ENCODE measurements around the gene NCMAP. TPM values are rescaled to one million over a fixed set of nuclear protein-coding genes. Genes with fewer than 3 reads are reported as not detected.
A peak's percentile ranks its signal among the peaks of the same experiment; 100 is the strongest.
"Not testable (repeated sequence)": the region's sequence is repeated elsewhere in the genome, so short reads cannot be mapped to it uniquely, and the experiment has no call there.

The NCMAP gene
- total RNA-seq, 2 experiments from 2014 or later = 0.05 TPM; not detected in 1

DNA sequence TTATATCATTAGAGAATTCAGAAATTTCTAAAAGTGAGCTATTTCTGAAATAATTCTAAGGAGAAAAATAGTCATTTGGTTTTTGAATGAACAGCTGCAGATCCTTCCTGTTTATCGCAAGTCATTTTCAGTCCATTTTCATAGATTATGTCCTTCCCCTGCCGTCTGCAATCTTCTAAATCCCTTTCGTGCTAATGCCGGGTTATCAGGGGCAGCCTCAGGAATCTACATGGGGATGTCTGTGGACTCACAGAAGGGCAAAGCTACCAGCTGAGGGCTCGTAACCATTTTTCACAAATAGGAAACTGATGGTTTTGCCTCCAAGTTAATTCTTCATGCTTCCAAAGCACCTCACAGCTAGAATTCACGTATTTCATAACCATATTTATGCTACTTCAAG is 30.3 kb upstream of the NCMAP start:
- Mint-ChIP-seq H3K4me3 (no peak overlapping the region), H3K27ac (peak overlapping the region; percentile 15), H3K27me3 (no peaks in the 10 kb centered on the region), H3K4me1 (peaks cover 66% of the 10 kb centered on the region), H3K9me3 (ENCODE audit: low read depth) (no peaks in the 10 kb centered on the region), H3K36me3 (ENCODE audit: low read depth) (peaks cover 32% of the 10 kb centered on the region)
- intact Hi-C loops (cut with DNase I, micrococcal nuclease) = no loop called here
- DNase-seq (no peak), ATAC-seq (no peak)
- ChIA-PET CTCF (interaction anchor here (0.8 to 7.8 kb wide), 12 partner anchors 10 to 326 kb away, joined by 3 to 62 read pairs (median 19); partner anchors contain the start of genes NIPAL3 and RCAN3), POLR2A (no interaction called here)

DNA sequence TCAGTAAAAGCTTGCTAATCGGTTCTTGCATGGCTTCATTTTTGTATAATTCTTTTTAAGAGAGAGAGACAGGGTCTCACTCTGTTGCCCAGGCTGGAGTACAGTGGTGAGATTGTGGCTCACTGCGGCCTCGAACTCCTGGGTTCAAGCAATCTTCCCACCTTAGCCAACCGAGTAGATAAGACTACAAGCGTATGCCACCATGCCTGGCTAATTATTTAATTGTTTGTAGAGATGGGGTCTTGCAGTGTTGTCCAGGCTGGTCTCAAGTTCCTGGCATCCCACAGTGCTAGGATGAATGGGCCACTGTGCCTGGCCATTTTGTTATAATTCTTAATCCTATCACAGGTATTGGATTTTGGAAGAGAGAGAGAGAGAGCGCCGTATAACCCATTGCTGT is 29.8 kb upstream of the NCMAP start:
- DNase-seq = no peak
- ChIA-PET POLR2A (no interaction called here), CTCF (interaction anchor here (0.6 to 7.8 kb wide), 22 partner anchors 10 to 329 kb away, joined by 3 to 62 read pairs (median 8); partner anchors contain the start of genes NIPAL3, RCAN3 and STPG1)
- H3K4me3 Mint-ChIP-seq = no peak overlapping the region
- no peak for ATAC-seq
- H3K27me3 Mint-ChIP-seq = no peaks in the 10 kb centered on the region
- intact Hi-C loops (cut with DNase I, micrococcal nuclease) = no loop called here
- peak overlapping the region; percentile 15 for H3K27ac Mint-ChIP-seq
- no peaks in the 10 kb centered on the region for H3K9me3 Mint-ChIP-seq (ENCODE audit: low read depth)
- H3K4me1 Mint-ChIP-seq = peaks cover 65% of the 10 kb centered on the region
- H3K36me3 Mint-ChIP-seq (ENCODE audit: low read depth) = peaks cover 30% of the 10 kb centered on the region

DNA sequence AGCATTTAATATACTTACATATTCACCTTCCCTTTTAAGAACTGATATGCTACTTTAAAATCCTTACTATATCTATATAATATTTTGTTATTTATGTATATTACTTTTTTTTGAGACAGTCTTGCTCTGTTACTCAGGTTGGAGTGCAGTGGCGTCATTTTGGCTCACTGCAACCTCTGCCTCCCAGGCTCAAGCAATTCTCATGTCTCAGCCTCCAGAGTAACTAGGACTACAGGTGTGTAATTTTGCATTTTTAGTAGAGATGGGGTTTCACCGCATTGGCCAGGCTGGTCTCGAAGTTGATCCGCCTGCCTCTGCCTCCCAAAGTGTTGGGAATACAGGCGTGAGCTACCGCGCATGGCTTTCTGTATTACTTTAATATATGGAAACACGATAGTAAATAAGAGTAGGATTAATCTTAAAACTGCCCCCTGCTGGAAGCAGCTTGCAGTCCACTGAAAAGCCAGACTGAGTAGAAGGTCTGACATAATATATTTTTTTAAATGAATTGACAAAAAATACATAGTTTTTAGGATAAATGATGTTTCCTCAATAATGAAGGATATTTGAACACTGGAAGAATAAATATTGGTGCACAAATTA is 28.8 kb upstream of the NCMAP start:
- Mint-ChIP-seq H3K36me3 (ENCODE audit: low read depth) (peaks cover 39% of the 10 kb centered on the region), H3K27me3 (no peaks in the 10 kb centered on the region), H3K27ac (no peak overlapping the region), H3K4me1 (peaks cover 71% of the 10 kb centered on the region), H3K9me3 (ENCODE audit: low read depth) (no peaks in the 10 kb centered on the region), H3K4me3 (no peak overlapping the region)
- CTCF ChIA-PET = interaction anchor here (0.7 to 7.8 kb wide), 22 partner anchors 9 to 330 kb away, joined by 3 to 62 read pairs (median 8); partner anchors contain the start of genes NIPAL3, RCAN3 and STPG1
- intact Hi-C loops (cut with DNase I, micrococcal nuclease) = loop anchor here in 1 of 2 experiments (1.0 kb wide), 1 partner anchor 112 kb away; the partner anchor contains the start of gene NIPAL3
- POLR2A ChIA-PET = no interaction called here
- DNase-seq = peak; percentile 68
- peak; percentile 76 for ATAC-seq

DNA sequence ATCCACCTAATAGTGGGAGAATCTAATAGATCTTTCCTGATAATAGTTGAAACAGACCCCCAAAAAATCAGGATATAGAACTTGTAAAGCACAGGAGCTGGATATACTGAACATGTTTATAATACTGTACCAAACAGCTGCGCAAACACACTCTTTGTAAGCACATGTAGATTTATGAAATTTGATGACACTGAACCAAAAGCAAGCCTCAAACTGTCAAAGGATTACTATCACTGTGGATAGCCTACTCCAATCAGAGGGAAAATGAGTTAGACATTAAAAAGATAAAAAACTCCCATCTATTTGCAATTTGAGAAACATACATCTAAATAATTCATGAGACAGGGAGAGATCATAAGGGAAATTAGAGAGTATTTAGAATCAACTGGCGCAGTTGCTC is 27.1 kb upstream of the NCMAP start:
- POLR2A ChIA-PET = no interaction called here

DNA sequence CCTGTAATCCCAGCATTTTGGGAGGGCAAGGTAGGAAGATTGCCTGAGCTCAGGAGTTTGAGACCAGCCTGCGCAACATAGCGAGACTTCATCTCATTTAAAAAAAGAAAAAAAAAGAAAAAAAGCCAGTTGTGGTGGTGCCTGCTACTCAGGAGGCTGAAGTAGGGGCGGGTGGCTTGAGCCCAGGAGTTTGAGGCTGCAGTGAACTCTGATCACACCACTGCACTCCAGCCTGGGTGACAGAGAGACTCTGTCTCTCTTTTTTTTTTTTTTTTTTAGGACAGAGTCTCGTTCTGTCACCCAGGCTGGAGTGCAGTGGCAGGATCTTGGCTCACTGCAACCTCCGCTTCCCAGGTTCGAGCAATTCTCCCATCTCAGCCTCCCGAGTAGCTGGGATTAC is 26.6 kb upstream of the NCMAP start:
- DNase-seq; H3K9me3 Mint-ChIP-seq (ENCODE audit: low read depth); H3K27me3 Mint-ChIP-seq; POLR2A ChIA-PET; H3K4me3 Mint-ChIP-seq; ATAC-seq; intact Hi-C loops (cut with DNase I, micrococcal nuclease): not testable (repeated sequence)
- Mint-ChIP-seq H3K27ac (peak overlapping the region; percentile 85), H3K4me1 (peaks cover 70% of the 10 kb centered on the region), H3K36me3 (ENCODE audit: low read depth) (peaks cover 48% of the 10 kb centered on the region)
- CTCF ChIA-PET = interaction anchor here (3.0 to 7.8 kb wide), 5 partner anchors 19 to 116 kb away, joined by 9 to 62 read pairs (median 32); partner anchors contain the start of genes NIPAL3, RCAN3 and STPG1

More for the DNA sequence above, 27.1 kb upstream of the NCMAP start:
- ATAC-seq (no peak), DNase-seq (no peak)
- Mint-ChIP-seq H3K4me3 (no peak overlapping the region), H3K4me1 (peaks cover 69% of the 10 kb centered on the region), H3K27me3 (no peaks in the 10 kb centered on the region), H3K27ac (peak overlapping the region; percentile 85), H3K9me3 (ENCODE audit: low read depth) (peaks cover 4% of the 10 kb centered on the region), H3K36me3 (ENCODE audit: low read depth) (peaks cover 46% of the 10 kb centered on the region)
- CTCF ChIA-PET = interaction anchor here (0.6 to 7.8 kb wide), 10 partner anchors 9 to 429 kb away, joined by 3 to 62 read pairs (median 19); partner anchors contain the start of genes NIPAL3, RCAN3 and STPG1
- intact Hi-C loops (cut with DNase I, micrococcal nuclease) = no loop called here

DNA sequence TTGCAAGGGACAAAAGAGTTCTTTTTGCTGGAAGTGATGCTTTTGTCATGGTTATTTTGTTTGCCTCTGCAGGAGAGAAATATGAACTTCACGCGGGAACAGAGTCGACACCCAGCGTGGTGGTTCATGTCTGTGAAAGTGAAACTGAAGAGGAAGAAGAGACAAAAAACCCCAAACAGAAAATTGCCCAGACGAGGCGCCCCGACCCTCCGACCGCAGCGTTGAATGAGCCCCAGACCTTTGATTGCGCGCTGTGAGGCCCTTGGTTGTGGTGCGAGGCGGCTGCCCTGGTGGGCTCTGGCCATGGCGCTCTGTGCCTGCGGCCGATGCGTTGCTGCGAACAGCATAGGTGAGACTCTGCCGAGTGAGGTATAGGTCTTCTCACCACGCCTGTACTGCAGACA is 20.9 kb upstream of the NCMAP start:
- Mint-ChIP-seq H3K27me3 (no peaks in the 10 kb centered on the region), H3K9me3 (ENCODE audit: low read depth) (peaks cover 4% of the 10 kb centered on the region), H3K4me1 (peaks cover 77% of the 10 kb centered on the region), H3K36me3 (ENCODE audit: low read depth) (peaks cover 61% of the 10 kb centered on the region), H3K4me3 (peak overlapping the region; percentile 76), H3K27ac (peak overlapping the region; percentile 99)
- intact Hi-C loops (cut with DNase I, micrococcal nuclease) = loop anchor here (1.0 to 5.0 kb wide), 4 partner anchors 32 to 387 kb away; partner anchors contain the start of gene RCAN3 (in 1 of the 2)
- POLR2A ChIA-PET = interaction anchor here (0.6 to 1.5 kb wide), 2 partner anchors 23 to 120 kb away, joined by 3 to 4 read pairs; partner anchors contain the start of gene NIPAL3
- CTCF ChIA-PET = interaction anchor here (0.9 to 3.8 kb wide), 9 partner anchors 8 to 144 kb away, joined by 3 to 15 read pairs (median 7); partner anchors contain the start of gene NIPAL3
- DNase-seq (peak; percentile 83), ATAC-seq (peak; percentile 64)

DNA sequence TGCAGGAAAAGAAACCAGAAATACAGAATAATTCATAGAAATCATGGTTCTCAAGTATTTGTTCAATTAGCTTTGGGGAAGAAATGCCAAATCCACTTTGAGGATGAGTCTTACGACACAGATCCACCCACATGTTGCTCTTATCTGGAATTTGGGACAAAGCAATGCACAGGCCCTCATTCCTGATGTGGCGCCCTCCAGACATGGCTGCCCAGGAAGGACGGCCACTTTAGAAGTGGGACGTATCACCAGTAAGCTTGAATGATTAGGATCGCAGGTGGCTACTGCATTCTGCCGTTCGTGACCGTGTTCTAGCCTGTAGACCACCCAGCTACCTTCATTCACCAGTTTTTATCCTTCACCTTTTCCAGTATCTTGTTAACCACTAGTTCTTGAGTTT is 20.1 kb upstream of the NCMAP start:
- intact Hi-C loops (cut with DNase I, micrococcal nuclease) = loop anchor here (1.0 to 5.0 kb wide), 9 partner anchors 33 to 495 kb away; partner anchors contain the start of genes RCAN3 (in 2 of the 2), NIPAL3 (in 1 of the 2) and STPG1 (in 1 of the 2)
- Mint-ChIP-seq H3K4me3 (peak overlapping the region; percentile 76), H3K4me1 (peaks cover 81% of the 10 kb centered on the region), H3K36me3 (ENCODE audit: low read depth) (peaks cover 58% of the 10 kb centered on the region), H3K27me3 (no peaks in the 10 kb centered on the region), H3K27ac (peak overlapping the region; percentile 99), H3K9me3 (ENCODE audit: low read depth) (peaks cover 4% of the 10 kb centered on the region)
- DNase-seq (no peak), ATAC-seq (no peak)
- ChIA-PET POLR2A (interaction anchor here (0.7 to 1.6 kb wide), 5 partner anchors 15 to 120 kb away, joined by 3 to 6 read pairs (median 4); partner anchors contain the start of genes NIPAL3 and RCAN3), CTCF (interaction anchor here (0.6 to 3.8 kb wide), 15 partner anchors 9 to 148 kb away, joined by 3 to 15 read pairs (median 3); partner anchors contain the start of gene NIPAL3)

DNA sequence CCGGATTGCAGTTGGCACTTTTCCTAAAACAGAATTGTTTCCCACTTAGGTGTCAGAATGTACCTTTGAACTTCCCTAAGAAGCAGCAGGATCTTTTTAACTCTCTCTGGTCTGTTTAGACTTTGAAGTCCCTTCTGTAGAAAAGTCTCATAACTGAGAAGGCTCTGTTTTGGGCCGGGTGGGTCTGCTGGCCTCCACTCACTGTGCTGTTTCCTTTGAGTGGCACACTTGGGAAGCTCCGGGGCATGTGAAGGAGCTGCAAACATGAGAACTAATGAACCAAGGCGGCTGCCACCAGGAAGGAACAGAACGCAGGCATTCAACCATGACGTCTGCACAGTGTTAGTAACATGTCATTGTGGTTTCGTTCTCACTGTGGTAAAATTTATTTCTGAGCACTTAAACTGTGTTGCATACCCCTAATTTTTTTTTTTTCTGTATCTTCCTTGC is 19.5 kb upstream of the NCMAP start:
- ChIA-PET POLR2A (interaction anchor here (0.6 to 1.6 kb wide), 9 partner anchors 11 to 151 kb away, joined by 3 to 14 read pairs (median 4); partner anchors contain the start of genes NIPAL3 and RCAN3), CTCF (interaction anchor here (0.6 to 3.8 kb wide), 13 partner anchors 9 to 144 kb away, joined by 3 to 15 read pairs (median 5); partner anchors contain the start of gene NIPAL3)
- Mint-ChIP-seq H3K27me3 (no peaks in the 10 kb centered on the region), H3K4me1 (peaks cover 85% of the 10 kb centered on the region), H3K36me3 (ENCODE audit: low read depth) (peaks cover 55% of the 10 kb centered on the region), H3K9me3 (ENCODE audit: low read depth) (peaks cover 4% of the 10 kb centered on the region), H3K27ac (peak overlapping the region; percentile 99), H3K4me3 (peak overlapping the region; percentile 76)
- ATAC-seq (peak; percentile 52), DNase-seq (peak; percentile 81)
- intact Hi-C loops (cut with DNase I, micrococcal nuclease) = loop anchor here (1.0 to 5.0 kb wide), 7 partner anchors 34 to 494 kb away; partner anchors contain the start of genes NIPAL3 (in 1 of the 2), RCAN3 (in 1 of the 2) and STPG1 (in 1 of the 2)

DNA sequence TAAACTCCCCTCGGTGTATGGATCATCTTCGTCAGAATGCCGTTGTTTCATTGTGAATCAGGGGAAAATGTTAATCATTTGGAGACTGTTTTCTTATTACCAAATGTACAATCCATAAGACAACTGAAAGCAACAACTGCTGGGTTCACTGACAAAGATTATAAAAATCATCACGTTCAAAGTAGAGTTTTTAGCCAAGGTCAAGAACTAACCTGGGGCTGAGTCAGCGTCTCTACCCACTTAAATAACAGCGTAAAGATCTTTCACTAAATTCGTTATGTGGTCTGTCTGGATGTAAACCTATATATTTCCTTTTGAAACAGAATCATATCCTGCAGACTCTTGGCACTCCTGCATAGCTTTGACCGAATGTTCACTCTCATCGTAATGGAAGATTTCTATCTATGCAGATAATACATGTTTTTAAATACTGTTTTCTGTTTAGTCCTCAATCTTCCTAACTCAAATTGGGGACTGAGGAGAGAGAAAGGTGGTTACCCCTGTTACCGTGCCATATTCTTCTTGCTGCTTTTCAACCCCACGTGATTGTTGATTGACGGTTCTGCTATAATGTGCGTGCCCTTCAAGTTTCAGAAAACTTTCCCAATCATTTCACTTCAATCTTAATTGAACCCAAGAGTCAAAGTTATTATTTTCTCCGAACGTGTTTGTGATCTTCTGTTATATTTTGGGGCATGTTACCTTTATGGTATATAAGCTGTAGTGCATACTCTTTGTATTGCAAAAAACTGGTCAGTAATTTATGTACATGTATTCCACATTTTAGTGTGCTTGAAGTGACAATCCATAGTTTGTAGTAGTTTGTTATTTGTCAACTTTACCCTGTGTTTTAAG is 15.6 kb upstream of the NCMAP start:
- peak; percentile 60 for DNase-seq
- H3K36me3 Mint-ChIP-seq (ENCODE audit: low read depth) = peaks cover 25% of the 10 kb centered on the region
- intact Hi-C loops (cut with DNase I, micrococcal nuclease) = loop anchor here (1.0 to 2.0 kb wide), 7 partner anchors 38 to 426 kb away; partner anchors contain the start of genes CLIC4 (in 1 of the 2), RCAN3 (in 1 of the 2) and SRRM1 (in 1 of the 2)

More for the DNA sequence above, 15.6 kb upstream of the NCMAP start:
- POLR2A ChIA-PET = interaction anchor here (0.6 to 1.6 kb wide), 8 partner anchors 18 to 205 kb away, joined by 3 to 7 read pairs (median 4); partner anchors contain the start of gene CLIC4
- peaks cover 77% of the 10 kb centered on the region for H3K4me1 Mint-ChIP-seq
- H3K27ac Mint-ChIP-seq = peak overlapping the region; percentile 93
- H3K27me3 Mint-ChIP-seq = no peaks in the 10 kb centered on the region
- H3K4me3 Mint-ChIP-seq = peak overlapping the region; percentile 51
- CTCF ChIA-PET = interaction anchor here (0.7 to 4.5 kb wide), 18 partner anchors 9 to 559 kb away, joined by 3 to 45 read pairs (median 4); partner anchors contain the start of genes NIPAL3 and STPG1
- ATAC-seq = peak; percentile 59
- no peaks in the 10 kb centered on the region for H3K9me3 Mint-ChIP-seq (ENCODE audit: low read depth)

Data from activated CD4-positive, alpha-beta T cell treated with anti-CD3 and anti-CD28 coated beads for 36 hours (primary cell).